HG03159 (cell line): ENCODE results near the gene GLI3.

Experiments used
- ATAC-seq: cut with Tn5 transposase; IDR thresholded peaks from one replicate; pipeline ENCODE4 v1.9.1; 2021; ENCODE audit warnings: mild to moderate bottlenecking, moderate library complexity; ENCODE audit not compliant: unreplicated experiment

The GLI3 gene

GRCh38 chr7:42145539-42145938 is 91.5 kb downstream of the GLI3 start:
- ATAC-seq, result no peak

DNA sequence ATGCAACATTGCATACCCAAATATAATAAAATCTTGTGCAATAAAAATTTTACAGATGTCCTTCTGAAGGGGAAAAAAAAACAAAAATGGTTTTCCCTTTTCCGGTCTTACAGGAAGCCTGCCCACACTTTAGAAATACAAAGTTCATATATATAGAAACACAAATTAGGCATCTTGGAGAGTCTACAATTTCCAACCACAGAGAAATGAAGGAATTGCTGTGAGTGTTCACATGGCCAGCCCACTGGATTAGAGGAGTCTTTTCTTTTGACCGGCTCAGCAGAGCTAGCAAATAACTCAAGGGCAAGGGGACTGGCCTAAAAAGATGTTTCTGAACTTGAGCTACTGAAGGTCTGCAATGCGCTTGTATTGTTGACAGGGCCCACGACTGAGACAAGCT is 92.4 kb downstream of the GLI3 start:
- no peak for ATAC-seq

GRCh38 chr7:42143711-42144600 is 93.1 kb downstream of the GLI3 start:
- ATAC-seq, result no peak

DNA sequence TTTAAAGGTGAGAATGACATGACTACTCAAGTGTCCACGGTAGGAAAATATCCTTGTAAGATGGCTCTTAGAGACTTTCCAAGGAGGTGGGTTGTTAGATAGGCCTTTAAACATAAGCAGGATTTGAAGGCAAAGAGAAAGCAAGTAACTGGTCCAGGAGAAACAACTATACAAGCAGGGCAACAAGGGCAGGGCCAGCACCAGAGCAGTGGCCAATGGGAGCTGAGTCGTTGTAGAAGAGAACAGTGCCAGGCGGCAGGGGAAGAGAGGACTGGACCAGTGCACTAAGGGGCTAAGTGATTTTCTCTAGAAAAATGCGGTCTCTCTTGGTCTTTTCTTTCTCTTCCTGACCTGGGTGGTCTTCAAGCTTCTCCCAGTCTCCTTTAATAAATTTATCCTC is 94.9 kb downstream of the GLI3 start:
- no peak for ATAC-seq

DNA sequence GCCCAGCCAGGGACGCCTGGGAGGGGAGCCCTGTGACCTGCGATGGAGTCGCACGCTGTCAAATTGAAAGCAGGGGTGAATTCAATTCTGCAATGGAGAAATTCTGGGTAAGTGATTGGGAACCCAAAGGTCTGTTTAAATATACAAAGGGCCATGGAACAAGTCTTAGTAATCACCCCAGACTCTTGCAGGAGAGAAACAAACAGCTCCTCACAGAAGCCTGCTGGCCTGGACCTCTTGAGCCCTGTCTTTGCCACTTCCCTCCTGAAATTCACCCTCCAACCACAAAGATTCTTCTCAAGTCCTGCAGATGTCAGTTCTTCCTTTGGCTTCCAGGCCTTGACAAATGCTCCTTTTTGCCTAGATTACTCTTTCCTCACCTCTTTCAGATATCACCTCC is 97.3 kb downstream of the GLI3 start:
- ATAC-seq, result no peak

GRCh38 chr7:42138691-42139090 is 98.3 kb downstream of the GLI3 start:
- ATAC-seq, result no peak

DNA sequence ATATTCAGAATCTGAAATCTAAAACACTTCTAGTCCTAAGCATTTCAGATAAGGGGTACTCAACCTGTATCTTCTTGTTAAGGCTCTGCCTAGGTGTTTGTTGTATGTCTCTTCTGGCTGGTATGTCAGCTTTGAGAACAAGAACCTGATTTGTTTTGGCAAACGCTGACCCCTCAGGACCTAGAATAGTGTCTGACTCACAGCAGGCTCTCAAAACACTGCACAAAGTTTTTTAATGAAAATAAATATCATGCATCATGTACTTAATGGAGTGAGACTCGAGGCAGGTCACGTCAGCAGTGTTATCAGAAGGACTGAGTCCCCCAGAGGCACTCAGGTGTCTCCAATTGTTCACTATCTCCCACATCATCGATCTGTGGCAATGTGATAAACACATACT is 99.1 kb downstream of the GLI3 start:
- ATAC-seq, result no peak

DNA sequence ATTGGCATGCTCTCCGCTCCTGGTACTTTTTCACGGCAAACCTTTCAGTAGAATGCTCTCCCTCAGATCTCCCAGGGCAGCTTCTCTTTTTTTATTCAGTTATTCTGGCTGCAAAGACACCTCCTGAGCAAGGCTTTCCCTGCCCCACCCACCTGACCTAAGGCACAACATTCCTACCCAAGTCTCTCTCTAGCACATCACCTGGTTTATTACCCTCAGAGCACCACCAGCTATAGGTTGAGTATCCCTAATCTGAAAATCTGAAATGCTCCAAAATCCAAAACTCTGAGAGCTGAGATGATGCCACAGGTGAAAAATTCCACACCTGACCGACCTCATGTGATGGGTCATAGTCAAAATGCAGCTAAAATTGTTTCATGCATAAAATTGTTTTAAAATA is 99.6 kb downstream of the GLI3 start:
- no peak for ATAC-seq

- no peak for ATAC-seq
Measured at GRCh38 chr7:42135728-42136127, 101.3 kb downstream of the GLI3 start.

- ATAC-seq, result no peak
Measured at GRCh38 chr7:42134276-42134876, 102.6 kb downstream of the GLI3 start.

GRCh38 chr7:42133321-42133720 is 103.7 kb downstream of the GLI3 start:
- ATAC-seq, result no peak

- ATAC-seq, result no peak
Measured at GRCh38 chr7:42128703-42129102, 108.3 kb downstream of the GLI3 start.

- no peak for ATAC-seq
Measured at GRCh38 chr7:42127232-42127622, 109.8 kb downstream of the GLI3 start.

GRCh38 chr7:42126475-42127231 is 110.4 kb downstream of the GLI3 start:
- no peak for ATAC-seq

GRCh38 chr7:42125321-42125720 is 111.7 kb downstream of the GLI3 start:
- no peak for ATAC-seq

- ATAC-seq, result no peak
Measured at GRCh38 chr7:42123716-42124115, 113.3 kb downstream of the GLI3 start.

DNA sequence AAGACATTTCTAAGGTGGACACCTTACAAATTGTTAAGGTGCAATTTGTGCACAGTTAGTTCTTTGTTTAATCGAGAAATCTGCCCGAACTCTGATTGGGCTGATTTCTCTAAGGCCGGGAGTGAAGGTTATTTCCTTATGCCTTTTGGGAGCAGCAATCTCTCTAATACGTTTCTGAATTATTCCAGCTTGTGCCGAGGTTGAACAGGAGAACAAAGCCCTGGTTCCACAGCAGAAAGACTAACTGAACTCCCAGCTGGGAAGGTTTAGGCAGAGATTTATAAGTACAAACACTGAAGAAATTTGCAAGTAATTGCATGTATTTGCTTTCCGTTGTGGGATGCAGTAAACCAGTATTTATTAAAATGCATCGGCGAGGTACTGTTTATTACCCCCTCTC is 116.8 kb downstream of the GLI3 start:
- ATAC-seq, result no peak

DNA sequence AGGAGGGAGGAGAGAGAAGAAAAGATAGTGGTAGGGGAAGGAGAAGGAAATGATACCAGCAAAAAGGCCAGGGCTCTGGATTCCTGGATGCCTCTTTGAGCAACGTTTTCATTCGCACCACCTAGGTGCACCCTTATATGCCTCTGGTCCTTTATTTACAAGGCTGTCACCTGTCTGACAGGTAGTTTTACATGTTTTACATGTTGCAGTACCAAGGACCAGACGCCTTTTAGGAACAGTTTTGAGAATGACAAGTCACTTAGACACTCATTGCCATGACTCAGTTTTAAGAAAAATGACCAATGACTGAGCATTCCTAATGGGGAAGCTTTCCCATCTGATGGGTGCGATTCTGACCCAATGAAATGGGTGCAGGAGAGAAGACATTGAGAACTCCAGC is 119.8 kb downstream of the GLI3 start:
- no peak for ATAC-seq

GRCh38 chr7:42115795-42116194 is 121.2 kb downstream of the GLI3 start:
- ATAC-seq, result no peak

- no peak for ATAC-seq
Measured at GRCh38 chr7:42110333-42110732, 126.7 kb downstream of the GLI3 start.

DNA sequence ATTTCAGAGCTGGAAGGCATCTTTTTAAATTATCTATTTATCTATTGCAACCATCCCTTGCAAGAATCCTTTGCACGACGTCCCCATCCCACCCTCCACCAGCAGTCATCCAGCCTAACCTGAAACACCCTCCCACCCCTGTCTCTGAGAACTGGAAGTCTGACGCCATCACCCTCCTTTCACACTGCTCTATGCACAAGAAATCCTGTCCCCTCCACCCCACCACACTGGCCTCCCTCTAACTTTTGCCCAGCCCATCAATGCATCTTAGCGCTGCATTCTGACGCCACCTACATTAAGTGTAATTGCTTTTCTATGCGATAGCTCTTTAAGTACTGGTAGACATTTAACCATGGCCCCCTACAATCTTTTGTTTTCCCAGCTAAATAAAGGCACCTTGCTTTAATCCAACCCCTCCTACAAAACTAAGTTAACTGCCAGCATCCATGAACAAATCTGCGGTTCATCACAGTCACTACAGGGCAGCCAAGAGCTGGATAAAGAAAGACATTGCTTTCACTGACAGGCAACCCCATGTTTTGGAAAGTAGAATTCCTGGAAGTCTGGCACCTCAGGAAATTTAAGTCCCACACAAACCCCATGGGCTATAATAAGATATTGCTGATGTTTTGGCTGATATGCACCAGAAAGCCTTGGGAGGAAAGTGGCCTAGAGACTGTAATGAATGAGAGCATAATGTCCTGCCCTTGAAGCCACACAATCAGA is 128.0 kb downstream of the GLI3 start:
- no peak for ATAC-seq
